HepG2 (cell line): ENCODE results near the gene GNB3. TPM values are rescaled to one million over a fixed set of nuclear protein-coding genes. Genes with fewer than 3 reads are reported as not detected.

Experiments used
- ATAC-seq: fragments of 200-7000 bp; cut with Tn5 transposase; 3 replicates; pipeline ENCODE4 v1.9.1; 2020; ENCODE audit warnings: mild to moderate bottlenecking, moderate library complexity
- BruUV-seq: library from RNA; stranded (reverse); fragments of 400-500 nt; replicated peaks from 2 replicates; lab custom pipeline; 2021; lab: Mats Ljungman, UMichigan
- CTCF ChIA-PET: fragments of 300-600 bp; formaldehyde crosslinking; extraction: SDS; loops from one replicate; lab custom pipeline; 2021; ENCODE audit warnings: low total read pairs, inconsistent platforms, low intra/inter-chr PET ratio; lab: Yijun Ruan, JAX
- POLR2A ChIA-PET: fragments of 350-600 bp; sonication (Branson Sonifier 250); formaldehyde crosslinking; loops from one replicate; lab custom pipeline; 2020; ENCODE audit warnings: antibody characterized with exemption, inconsistent platforms; lab: Yijun Ruan, JAX
- DNase-seq: peaks from one replicate; pipeline ENCODE4 v3.0.0-alpha.2; 2015; ENCODE audit warnings: low spot score
- FAIRE-seq: peaks from 3 replicates; lab custom pipeline; 2011; peaks lifted over from hg19 to GRCh38; lab: Jason Lieb, UNC
- H2AFZ ChIP-seq: one replicate; pipeline ENCODE4 v1.6.1; 2011; ENCODE audit warnings: low read length, inconsistent platforms
- H3K27ac ChIP-seq: fragments of 300-600 bp; 3 replicates; pipeline ENCODE4 v1.8.0; 2011; ENCODE audit warnings: mixed run types, mild to moderate bottlenecking, mixed read lengths, low read length, inconsistent platforms; ENCODE audit not compliant: insufficient read depth; ENCODE audit errors: extremely low read length
- H3K27me3 ChIP-seq, 2 experiments: fragments of 200-600 bp in 1 of 2; 2 replicates in 1 of 2; 3 replicates in 1 of 2; pipeline versions ENCODE4 v1.6.0 to v1.8.0; 2011; ENCODE audit warnings: low read length in 2 of 2, mild to moderate bottlenecking in 2 of 2, moderate library complexity in 2 of 2, inconsistent platforms in 1 of 2; ENCODE audit not compliant: insufficient read depth in 2 of 2, control insufficient read depth in 1 of 2
- H3K36me3 ChIP-seq, 2 experiments: fragments of 200-600 bp in 1 of 2; replicated peaks in 1 of 2; 2 replicates in 1 of 2; 3 replicates in 1 of 2; pipeline versions ENCODE4 v1.5.1 to v1.8.0; 2011; ENCODE audit warnings: low read length in 2 of 2, inconsistent platforms in 1 of 2; ENCODE audit not compliant: insufficient read depth in 2 of 2, control insufficient read depth in 1 of 2
- H3K4me1 ChIP-seq: 2 replicates; pipeline ENCODE4 v1.5.1; 2012; ENCODE audit warnings: low read length, inconsistent platforms; ENCODE audit not compliant: insufficient read depth
- H3K4me2 ChIP-seq: 2 replicates; pipeline ENCODE4 v1.6.0; 2011; ENCODE audit warnings: low read depth, low read length, inconsistent platforms
- H3K4me3 ChIP-seq, 3 experiments: fragments of 200-600 bp in 1 of 3; sonication (generic), shearing (Covaris generic) in 1 of 3; replicated peaks in 1 of 3; 2 replicates each; pipeline ENCODE4 v1.5.1; 2011 to 2016; ENCODE audit warnings: low read length in 3 of 3, inconsistent platforms in 2 of 3, low read depth in 2 of 3, mild to moderate bottlenecking in 2 of 3, control low read depth in 1 of 3, mixed read lengths in 1 of 3; ENCODE audit not compliant: insufficient read depth in 1 of 3
- H3K79me2 ChIP-seq: one replicate; pipeline ENCODE4 v1.6.1; 2011; ENCODE audit warnings: low read length, inconsistent platforms; ENCODE audit not compliant: insufficient read depth
- H3K9ac ChIP-seq: 2 replicates; pipeline ENCODE4 v1.6.0; 2011; ENCODE audit warnings: mild to moderate bottlenecking, low read depth, low read length, inconsistent platforms; ENCODE audit not compliant: insufficient read depth
- H3K9me3 ChIP-seq: 2 replicates; pipeline ENCODE4 v1.5.1; 2012; ENCODE audit warnings: mild to moderate bottlenecking, low read length
- H4K20me1 ChIP-seq: 2 replicates; pipeline ENCODE4 v1.6.0; 2011; ENCODE audit warnings: inconsistent platforms, mild to moderate bottlenecking, low read length, moderate library complexity; ENCODE audit not compliant: insufficient read depth
- ARNTL ChIP-seq: sonication (generic); formaldehyde crosslinking; IDR thresholded peaks from 2 replicates; pipeline ENCODE4 v1.4.0; 2020; ENCODE audit warnings: mild to moderate bottlenecking, missing genetic modification reagents
- ASH2L ChIP-seq: fragments of 300-600, 200-600 bp; sonication (generic); IDR thresholded peaks from 2 replicates; pipeline ENCODE4 v1.7.0; 2017; ENCODE audit warnings: low read depth, mild to moderate bottlenecking, moderate library complexity, mixed read lengths, low read length; ENCODE audit not compliant: insufficient read length
- CREB1 ChIP-seq, 2 experiments: fragments of 450-650 bp in 1 of 2; IDR thresholded peaks; 2 replicates each; pipeline ENCODE4 v1.6.1; 2016 to 2017; ENCODE audit warnings: control low read depth in 1 of 2, mild to moderate bottlenecking in 1 of 2, missing compliant biosample characterization in 1 of 2, missing genetic modification characterization in 1 of 2
- ELF4 ChIP-seq: sonication (generic); formaldehyde crosslinking; IDR thresholded peaks from 2 replicates; pipeline ENCODE4 v1.5.0; 2020; ENCODE audit warnings: missing genetic modification reagents, mild to moderate bottlenecking, moderate library complexity, borderline replicate concordance
- HNF4G ChIP-seq, 2 experiments: sonication (generic) in 1 of 2; formaldehyde crosslinking in 1 of 2; IDR thresholded peaks; 2 replicates each; pipeline versions ENCODE4 v1.4.0 to v1.6.1; 2011 to 2020; ENCODE audit warnings: borderline replicate concordance in 2 of 2, low read depth in 2 of 2, mild to moderate bottlenecking in 2 of 2, low read length in 1 of 2, missing genetic modification reagents in 1 of 2, moderate library complexity in 1 of 2
- KDM5A ChIP-seq: fragments of 200-600 bp; sonication (generic); IDR thresholded peaks from 2 replicates; pipeline ENCODE4 v1.7.0; 2018; ENCODE audit warnings: antibody characterized with exemption, mild to moderate bottlenecking, low read length, borderline replicate concordance
- MAZ ChIP-seq, 2 experiments: sonication (generic) in 1 of 2; formaldehyde crosslinking in 1 of 2; IDR thresholded peaks; 2 replicates each; pipeline versions ENCODE4 v1.5.0 to v1.6.1; 2012 to 2020; ENCODE audit warnings: low read depth in 2 of 2, mild to moderate bottlenecking in 2 of 2, borderline replicate concordance in 1 of 2, improper control_type of control experiment in 1 of 2, low read length in 1 of 2, missing genetic modification reagents in 1 of 2, moderate library complexity in 1 of 2
- NR2C2 ChIP-seq: sonication (generic); formaldehyde crosslinking; IDR thresholded peaks from 2 replicates; pipeline ENCODE4 v1.4.0; 2020; ENCODE audit warnings: missing genetic modification reagents, mild to moderate bottlenecking, moderate library complexity, borderline replicate concordance
- PCBP2 ChIP-seq: fragments of 200-400 bp; formaldehyde crosslinking; optimal IDR thresholded peaks from 2 replicates; pipeline ENCODE3; 2018; ENCODE audit warnings: low read length, low read depth; ENCODE audit not compliant: poor library complexity, severe bottlenecking
- PHF8 ChIP-seq: sonication (generic); formaldehyde crosslinking; IDR thresholded peaks from 2 replicates; pipeline ENCODE4 v1.5.0; 2020; ENCODE audit warnings: missing genetic modification reagents
- POGZ ChIP-seq: sonication (generic); formaldehyde crosslinking; IDR thresholded peaks from 2 replicates; pipeline ENCODE4 v1.4.0; 2020; ENCODE audit warnings: mild to moderate bottlenecking, missing genetic modification reagents
- RBFOX2 ChIP-seq: fragments of 200-400 bp; formaldehyde crosslinking; IDR thresholded peaks from 2 replicates; pipeline ENCODE4 v1.6.1; 2017; ENCODE audit warnings: low read depth, mild to moderate bottlenecking, low read length
- SCMH1 ChIP-seq: sonication (generic); formaldehyde crosslinking; IDR thresholded peaks from 2 replicates; pipeline ENCODE4 v1.9.0; 2021; ENCODE audit warnings: missing genetic modification reagents, mild to moderate bottlenecking, borderline replicate concordance
- TBX2 ChIP-seq: sonication (generic); formaldehyde crosslinking; IDR thresholded peaks from 2 replicates; pipeline ENCODE4 v1.5.0; 2020; ENCODE audit warnings: missing genetic modification reagents, mild to moderate bottlenecking, borderline replicate concordance
- ZNF33B ChIP-seq: sonication (generic); formaldehyde crosslinking; IDR thresholded peaks from 2 replicates; pipeline ENCODE4 v1.5.1; 2020; ENCODE audit warnings: mild to moderate bottlenecking, missing genetic modification reagents
- ZNF572 ChIP-seq: sonication (generic); formaldehyde crosslinking; IDR thresholded peaks from 2 replicates; pipeline ENCODE4 v1.5.1; 2020; ENCODE audit warnings: mild to moderate bottlenecking, missing genetic modification reagents
- ZNF607 ChIP-seq: sonication (generic); formaldehyde crosslinking; IDR thresholded peaks from 2 replicates; pipeline ENCODE4 v1.5.1; 2020; ENCODE audit warnings: missing genetic modification reagents, mild to moderate bottlenecking, borderline replicate concordance
- ZSCAN21 ChIP-seq: sonication (generic); formaldehyde crosslinking; IDR thresholded peaks from 2 replicates; pipeline ENCODE4 v1.8.0; 2022; ENCODE audit warnings: mild to moderate bottlenecking, missing genetic modification reagents, moderate library complexity, borderline replicate concordance
- WGBS: methylation state at CpG from one replicate; pipeline ENCODE4 v1.1.6; 2017; ENCODE audit warnings: low lambda C conversion rate; 5-methylcytosine and 5-hydroxymethylcytosine counted together
- in situ Hi-C: cut with HindIII; loops from 2 replicates; pipeline ENCODE4 v1.10.0; 2017; ENCODE audit warnings: low pct_unique_long_range_greater_than_20kb; ENCODE audit not compliant: extremely low pct_ligation_motif_present
- intact Hi-C: fragments of 100-400 bp; cut with micrococcal nuclease; formaldehyde crosslinking; loops from one replicate; pipeline ENCODE4 v1.10.0; 2022; ENCODE audit not compliant: unreplicated experiment
- polyA plus RNA-seq, 8 experiments: library from polyadenylated mRNA; depleted of rRNA in 3 of 8; stranded (reverse) in 7 of 8; unstranded in 1 of 8; fragments of >200 nt; fragmentation: Illumina TruSeq in 4 of 8; extraction: Trizol in 4 of 8; gene quantifications; 2 replicates each; pipeline versions ENCODE4 v1.2.1 to v1.2.3, GENCODE V29; 2011 to 2016; ENCODE audit warnings: low read depth in 4 of 8, missing spikeins in 1 of 8, mixed read lengths in 1 of 8; ENCODE audit not compliant: insufficient read depth in 1 of 8
- total RNA-seq, 5 experiments: library from RNA; depleted of rRNA; stranded (reverse); fragments of >200 nt; fragmentation: Illumina TruSeq; extraction: Trizol; gene quantifications; 2 replicates each; pipeline ENCODE4 v1.2.3, GENCODE V29; 2016; ENCODE audit warnings: low read depth in 1 of 5
- TF ChIP-seq, protein P1 (sequence below): sonication (generic); formaldehyde crosslinking; IDR thresholded peaks from 2 replicates; pipeline ENCODE4 v1.4.0; 2020; ENCODE audit warnings: missing genetic modification reagents

Gene GNB3
- total and polyA plus RNA-seq, 2 of the 13 experiments (the other 11 are each of a cell fraction or from before 2014, with no cell fraction given) = 1.3 to 3.6 TPM

DNA sequence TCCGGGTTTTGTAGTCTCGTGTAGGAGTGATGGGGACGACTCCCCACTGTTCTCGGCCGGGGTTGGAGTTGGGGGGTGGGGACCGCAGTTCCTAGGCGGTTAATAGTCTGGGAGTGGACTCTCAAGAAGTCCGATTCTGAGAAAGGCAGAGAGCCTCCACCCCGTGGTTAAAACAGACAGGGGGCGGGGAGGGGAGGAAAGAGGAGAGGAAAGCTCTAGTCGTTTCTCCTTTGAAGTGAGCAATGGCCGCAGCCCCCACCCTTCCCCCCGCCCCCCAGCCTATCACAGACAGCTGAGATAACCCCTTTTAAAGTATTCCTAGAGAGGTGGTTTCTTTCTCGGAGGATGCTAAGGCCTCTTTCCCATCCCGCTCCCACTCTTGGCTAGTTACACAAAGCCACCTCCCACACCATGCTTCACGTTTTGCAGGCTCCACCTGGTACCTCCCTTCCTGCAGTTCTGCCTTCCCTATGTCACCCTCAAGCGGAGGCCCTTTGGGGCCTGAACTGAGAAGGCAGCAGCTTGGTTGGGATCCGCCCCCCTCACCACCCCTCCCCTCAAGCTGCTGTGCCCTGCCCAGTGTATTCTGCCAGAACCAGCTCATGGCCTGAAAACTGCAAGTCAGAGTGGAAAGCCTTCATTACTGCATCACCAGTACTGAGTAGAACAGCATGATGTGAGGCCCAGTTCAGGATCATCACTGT, 12.1 kb downstream of the GNB3 start:
- Histone ChIP-seq H3K27ac (peak overlapping the region; percentile 61), H3K27me3 (no peaks in the 10 kb centered on the region), H3K4me3 (peak overlapping the region; percentile 71 to 95 (median 85)), H4K20me1 (no peaks in the 10 kb centered on the region; the same call in 1 of the 2 replicates), H3K79me2 (peaks cover 37% of the 10 kb centered on the region), H3K36me3 (peaks cover 12 to 49% of the 10 kb centered on the region in 2 experiments), H3K4me2 (peak overlapping the region; percentile 88), H2AFZ (no peak overlapping the region), H3K9me3 (no peaks in the 10 kb centered on the region), H3K9ac (peak overlapping the region; percentile 66), H3K4me1 (peaks cover 33% of the 10 kb centered on the region)
- WGBS = under 1% methylated on average over 17 of the region's 18 CpGs
- DNase-seq = peak; percentile 35
- no TSS peak for BruUV-seq
- intact Hi-C loops (loop anchor here (2.0 kb wide), 1 partner anchor 16 kb away; no protein-coding TSS in a partner anchor), in situ Hi-C loops (no loop called here)
- POLR2A ChIA-PET = interaction anchor here (0.8 to 5.2 kb wide), 26 partner anchors 8 to 318 kb away, joined by 3 to 132 read pairs (median 11); partner anchors contain the start of genes C12orf57, COPS7A, GAPDH and GNB3
- FAIRE-seq = peak; percentile 12
- CTCF ChIA-PET = interaction anchor here (0.9 kb wide), 1 partner anchor 17 kb away, joined by 3 read pairs; no protein-coding TSS in a partner anchor
- no peak for ATAC-seq
- TF ChIP-seq, protein P1, sequence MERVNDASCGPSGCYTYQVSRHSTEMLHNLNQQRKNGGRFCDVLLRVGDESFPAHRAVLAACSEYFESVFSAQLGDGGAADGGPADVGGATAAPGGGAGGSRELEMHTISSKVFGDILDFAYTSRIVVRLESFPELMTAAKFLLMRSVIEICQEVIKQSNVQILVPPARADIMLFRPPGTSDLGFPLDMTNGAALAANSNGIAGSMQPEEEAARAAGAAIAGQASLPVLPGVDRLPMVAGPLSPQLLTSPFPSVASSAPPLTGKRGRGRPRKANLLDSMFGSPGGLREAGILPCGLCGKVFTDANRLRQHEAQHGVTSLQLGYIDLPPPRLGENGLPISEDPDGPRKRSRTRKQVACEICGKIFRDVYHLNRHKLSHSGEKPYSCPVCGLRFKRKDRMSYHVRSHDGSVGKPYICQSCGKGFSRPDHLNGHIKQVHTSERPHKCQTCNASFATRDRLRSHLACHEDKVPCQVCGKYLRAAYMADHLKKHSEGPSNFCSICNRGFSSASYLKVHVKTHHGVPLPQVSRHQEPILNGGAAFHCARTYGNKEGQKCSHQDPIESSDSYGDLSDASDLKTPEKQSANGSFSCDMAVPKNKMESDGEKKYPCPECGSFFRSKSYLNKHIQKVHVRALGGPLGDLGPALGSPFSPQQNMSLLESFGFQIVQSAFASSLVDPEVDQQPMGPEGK = peak; percentile 12; the same call in 1 of the 2 replicates
- TF ChIP-seq NR2C2 (CRISPR knock-in tag) = peak; percentile 13
- peak; percentile 26; the same call in 1 of the 2 replicates for TF ChIP-seq KDM5A
- no peak; the same call in 1 of the 2 replicates for TF ChIP-seq HNF4G (IDR thresholded peaks at IDR 0.05; ENCODE audit: borderline replicate concordance, low read depth, low read length)
- TF ChIP-seq HNF4G (CRISPR knock-in tag; IDR thresholded peaks at IDR 0.05; ENCODE audit: borderline replicate concordance, low read depth) = 0 out of 2 replicates have a peak, but pooled peaks have one; percentile 15
- no peak for TF ChIP-seq MAZ (IDR thresholded peaks at IDR 0.05; ENCODE audit: borderline replicate concordance, low read depth, low read length)
- peak; percentile 3; the same call in 1 of the 2 replicates for TF ChIP-seq MAZ (CRISPR knock-in tag; IDR thresholded peaks at IDR 0.05; ENCODE audit: low read depth)
- 0 out of 2 replicates have a peak, but pooled peaks have one; percentile 2 for TF ChIP-seq ZNF572 (CRISPR knock-in tag)
- TF ChIP-seq RBFOX2 = no peak
- TF ChIP-seq ARNTL (CRISPR knock-in tag) = 0 out of 2 replicates have a peak, but pooled peaks have one; percentile 6
- no peak for TF ChIP-seq PCBP2
- 0 out of 2 replicates have a peak, but pooled peaks have one; percentile 2 for TF ChIP-seq POGZ
- TF ChIP-seq ASH2L = peak; percentile 5
- no peak for TF ChIP-seq CREB1 (IDR thresholded peaks at IDR 0.05)
- peak; percentile 45 for TF ChIP-seq CREB1 (CRISPR knock-in tag; IDR thresholded peaks at IDR 0.05)
- peak; percentile 36; the same call in 1 of the 2 replicates for TF ChIP-seq TBX2 (CRISPR knock-in tag)
- 0 out of 2 replicates have a peak, but pooled peaks have one; percentile 8 for TF ChIP-seq ZNF33B (CRISPR knock-in tag)
- peak; percentile 54; the same call in 1 of the 2 replicates for TF ChIP-seq ZSCAN21 (CRISPR knock-in tag)
- TF ChIP-seq ZNF607 (CRISPR knock-in tag) = 0 out of 2 replicates have a peak, but pooled peaks have one; percentile 7
- TF ChIP-seq SCMH1 = no peak
- TF ChIP-seq ELF4 (CRISPR knock-in tag) = 0 out of 2 replicates have a peak, but pooled peaks have one; percentile 16
- no peak for TF ChIP-seq PHF8
